Progenitor cell of endocrine pancreas (in vitro differentiated cells): ENCODE data around the gene HNMT. TPM values are rescaled to one million over a fixed set of nuclear protein-coding genes. Genes with fewer than 3 reads are reported as not detected.
"Not testable (repeated sequence)": the region's sequence is repeated elsewhere in the genome, so short reads cannot be mapped to it uniquely, and the experiment has no call there.

Experiments
- DNase-seq: peaks from one replicate; pipeline ENCODE4 v3.0.0; 2021; ENCODE audit warnings: low spot score; ENCODE audit not compliant: unreplicated experiment
- H3K27ac Mint-ChIP-seq: 2 replicates; pipeline ENCODE4 v1.8.0; 2021; ENCODE audit warnings: mild to moderate bottlenecking, moderate library complexity, mixed read lengths
- H3K27me3 Mint-ChIP-seq: 2 replicates; pipeline ENCODE4 v1.8.0; 2021; ENCODE audit warnings: mixed read lengths
- H3K36me3 Mint-ChIP-seq: 2 replicates; pipeline ENCODE4 v1.8.0; 2022; ENCODE audit warnings: mixed read lengths; ENCODE audit not compliant: insufficient read depth
- H3K4me1 Mint-ChIP-seq: 2 replicates; pipeline ENCODE4 v1.8.0; 2021; ENCODE audit warnings: low read depth, mixed read lengths
- H3K4me3 Mint-ChIP-seq: 2 replicates; pipeline ENCODE4 v1.8.0; 2021; ENCODE audit warnings: low read depth, mild to moderate bottlenecking, moderate library complexity, mixed read lengths
- H3K9me3 Mint-ChIP-seq: 2 replicates; pipeline ENCODE4 v1.8.0; 2021; ENCODE audit warnings: low read depth, mixed read lengths
- CTCF ChIP-seq: fragments of 200-600 bp; sonication (generic); IDR thresholded peaks from one replicate; pipeline ENCODE4 v1.5.0; 2021; ENCODE audit warnings: antibody characterized with exemption, mild to moderate bottlenecking; ENCODE audit not compliant: unreplicated experiment
- total RNA-seq: library from RNA; stranded (reverse); gene quantifications from 2 replicates; pipeline ENCODE4 v1.2.1, GENCODE V29; 2021

The HNMT gene
- total RNA-seq, 1 donor from 2014 or later = 17.6 TPM

- no peaks in the 10 kb centered on the region for H3K27me3 Mint-ChIP-seq
- no peak for DNase-seq
Measured at GRCh38 chr2:137983581-137983980, 19.3 kb downstream of the HNMT start.

GRCh38 chr2:137986268-137986667 lies 22.0 kb downstream of the HNMT start:
- peaks cover 1% of the 10 kb centered on the region for H3K4me1 Mint-ChIP-seq
- no peak for TF ChIP-seq CTCF
- DNase-seq = no peak
- no peaks in the 10 kb centered on the region for H3K27me3 Mint-ChIP-seq
- H3K36me3 Mint-ChIP-seq = peaks cover 30% of the 10 kb centered on the region
- H3K27ac Mint-ChIP-seq = no peak overlapping the region
- H3K9me3 Mint-ChIP-seq = peaks cover 19% of the 10 kb centered on the region
- H3K4me3 Mint-ChIP-seq = no peak overlapping the region

More at GRCh38 chr2:137983581-137983980, 19.3 kb downstream of the HNMT start:
- no peak for TF ChIP-seq CTCF
- peaks cover 4% of the 10 kb centered on the region for H3K9me3 Mint-ChIP-seq
- peaks cover 1% of the 10 kb centered on the region for H3K4me1 Mint-ChIP-seq
- no peak overlapping the region for H3K27ac Mint-ChIP-seq
- no peak overlapping the region for H3K4me3 Mint-ChIP-seq
- H3K36me3 Mint-ChIP-seq = peaks cover 16% of the 10 kb centered on the region

GRCh38 chr2:137987011-137987410 lies 22.7 kb downstream of the HNMT start:
- H3K27ac Mint-ChIP-seq = no peak overlapping the region
- H3K36me3 Mint-ChIP-seq = peaks cover 29% of the 10 kb centered on the region
- H3K27me3 Mint-ChIP-seq = no peaks in the 10 kb centered on the region
- H3K4me3 Mint-ChIP-seq = no peak overlapping the region
- H3K4me1 Mint-ChIP-seq = peaks cover 1% of the 10 kb centered on the region
- no peak for TF ChIP-seq CTCF
- DNase-seq = no peak
- H3K9me3 Mint-ChIP-seq = peaks cover 19% of the 10 kb centered on the region

GRCh38 chr2:137991078-137991477 lies 26.8 kb downstream of the HNMT start:
- Mint-ChIP-seq H3K27me3 (no peaks in the 10 kb centered on the region), H3K9me3 (peaks cover 45% of the 10 kb centered on the region), H3K4me1 (peaks cover 1% of the 10 kb centered on the region), H3K27ac (no peak overlapping the region), H3K36me3 (peaks cover 44% of the 10 kb centered on the region), H3K4me3 (no peak overlapping the region)
- DNase-seq = no peak
- TF ChIP-seq CTCF = no peak

- Mint-ChIP-seq H3K27ac (no peak overlapping the region), H3K36me3 (peaks cover 45% of the 10 kb centered on the region), H3K4me1 (peaks cover 1% of the 10 kb centered on the region), H3K9me3 (peaks cover 54% of the 10 kb centered on the region), H3K27me3 (no peaks in the 10 kb centered on the region), H3K4me3 (no peak overlapping the region)
- no peak for TF ChIP-seq CTCF
- no peak for DNase-seq
Measured at GRCh38 chr2:137992039-137992646, 27.9 kb downstream of the HNMT start.

GRCh38 chr2:137993715-137994476 lies 29.6 kb downstream of the HNMT start:
- H3K9me3 Mint-ChIP-seq = peaks cover 50% of the 10 kb centered on the region
- not testable (repeated sequence) for H3K4me1 Mint-ChIP-seq, H3K4me3 Mint-ChIP-seq, DNase-seq, H3K27ac Mint-ChIP-seq, H3K27me3 Mint-ChIP-seq
- peaks cover 37% of the 10 kb centered on the region for H3K36me3 Mint-ChIP-seq

GRCh38 chr2:137995368-137995767 lies 31.1 kb downstream of the HNMT start:
- H3K27me3 Mint-ChIP-seq, H3K4me3 Mint-ChIP-seq, DNase-seq, H3K4me1 Mint-ChIP-seq, H3K27ac Mint-ChIP-seq: not testable (repeated sequence)
- Mint-ChIP-seq H3K9me3 (peaks cover 35% of the 10 kb centered on the region), H3K36me3 (peaks cover 27% of the 10 kb centered on the region)

- not testable (repeated sequence) for H3K4me3 Mint-ChIP-seq, H3K27me3 Mint-ChIP-seq, H3K27ac Mint-ChIP-seq, DNase-seq, H3K4me1 Mint-ChIP-seq
- Mint-ChIP-seq H3K36me3 (peaks cover 26% of the 10 kb centered on the region), H3K9me3 (peaks cover 35% of the 10 kb centered on the region)
Measured at GRCh38 chr2:137996158-137996557, 31.9 kb downstream of the HNMT start.
